DOHH2 (cell line): Measurements from ENCODE around the gene SH2D4B.

Experiments
- H3F3A ChIP-seq: fragments of 200-600 bp; sonication (generic), shearing (Covaris generic); 2 replicates; pipeline ENCODE4 v1.6.0; 2016; ENCODE audit warnings: antibody characterized with exemption, mild to moderate bottlenecking; ENCODE audit not compliant: control insufficient read depth, insufficient read depth
- H3K27ac ChIP-seq: fragments of 200-600 bp; sonication (generic); 2 replicates; pipeline ENCODE4 v1.5.1; 2014; ENCODE audit warnings: low read depth, mild to moderate bottlenecking, low read length, moderate library complexity
- H3K27me3 ChIP-seq: fragments of 200-600 bp; sonication (generic); 2 replicates; pipeline ENCODE4 v1.6.1; 2014; ENCODE audit warnings: mild to moderate bottlenecking, low read length, mixed read lengths; ENCODE audit not compliant: control insufficient read depth
- H3K36me3 ChIP-seq: fragments of 200-600 bp; sonication (generic); 2 replicates; pipeline ENCODE4 v1.6.1; 2014; ENCODE audit warnings: mild to moderate bottlenecking, low read length, moderate library complexity, mixed read lengths; ENCODE audit not compliant: control insufficient read depth
- H3K4me1 ChIP-seq: fragments of 200-600 bp; sonication (generic); 2 replicates; pipeline ENCODE4 v1.6.1; 2014; ENCODE audit warnings: mild to moderate bottlenecking, low read length, mixed read lengths; ENCODE audit not compliant: control insufficient read depth
- H3K4me2 ChIP-seq: fragments of 200-600 bp; sonication (generic); 2 replicates; pipeline ENCODE4 v1.6.0; 2014; ENCODE audit warnings: mild to moderate bottlenecking, low read length, moderate library complexity
- H3K4me3 ChIP-seq: fragments of 200-600 bp; sonication (generic); 2 replicates; pipeline ENCODE4 v1.5.1; 2014; ENCODE audit warnings: mild to moderate bottlenecking, low read length, mixed read lengths
- H3K79me2 ChIP-seq: fragments of 200-600 bp; sonication (generic); 2 replicates; pipeline ENCODE4 v1.6.1; 2014; ENCODE audit warnings: mild to moderate bottlenecking, low read length, mixed read lengths; ENCODE audit not compliant: control insufficient read depth
- H3K9me2 ChIP-seq: fragments of 200-600 bp; sonication (generic); replicated peaks from 2 replicates; pipeline ENCODE4 v1.6.1; 2014; ENCODE audit warnings: mild to moderate bottlenecking, low read length, mixed read lengths; ENCODE audit not compliant: control insufficient read depth
- H3K9me3 ChIP-seq: fragments of 200-600 bp; sonication (generic); 2 replicates; pipeline ENCODE4 v1.6.1; 2014; ENCODE audit warnings: antibody characterized with exemption, low read length, mixed read lengths; ENCODE audit not compliant: control insufficient read depth, insufficient read depth
- H4K20me1 ChIP-seq: fragments of 200-600 bp; sonication (generic); 2 replicates; pipeline ENCODE4 v1.6.0; 2014; ENCODE audit warnings: low read depth, mild to moderate bottlenecking, antibody characterized with exemption, low read length, moderate library complexity; ENCODE audit not compliant: control insufficient read depth, insufficient read depth
- CTCF ChIP-seq: fragments of 200-600 bp; sonication (generic); IDR thresholded peaks from one replicate; pipeline ENCODE4 v1.5.1; 2014; ENCODE audit warnings: antibody characterized with exemption, mild to moderate bottlenecking, low read depth, low read length; ENCODE audit not compliant: poor library complexity, severe bottlenecking
- EZH2phosphoT487 ChIP-seq: fragments of 200-600 bp; sonication (generic); IDR thresholded peaks from 2 replicates; pipeline ENCODE4 v1.6.1; 2017; ENCODE audit warnings: borderline replicate concordance, mild to moderate bottlenecking, antibody characterized with exemption, low read length, moderate library complexity, mixed read lengths

SH2D4B gene

GRCh38 chr10:80583685-80584084 is 46.0 kb downstream of the SH2D4B start:
- H3K4me1 ChIP-seq: peaks cover 20% of the 10 kb centered on the region
- no peaks in the 10 kb centered on the region for H4K20me1 ChIP-seq
- H3K27ac ChIP-seq: no peak overlapping the region
- H3K4me3 ChIP-seq: no peak overlapping the region
- no peaks in the 10 kb centered on the region for H3K9me3 ChIP-seq
- no peaks in the 10 kb centered on the region for H3K36me3 ChIP-seq
- no peaks in the 10 kb centered on the region for H3K27me3 ChIP-seq
- no peaks in the 10 kb centered on the region for H3F3A ChIP-seq
- H3K79me2 ChIP-seq: no peaks in the 10 kb centered on the region
- TF ChIP-seq EZH2phosphoT487: no peak
- TF ChIP-seq CTCF: peak; percentile 23
- no peak overlapping the region for H3K4me2 ChIP-seq
- no peaks in the 10 kb centered on the region for H3K9me2 ChIP-seq

DNA sequence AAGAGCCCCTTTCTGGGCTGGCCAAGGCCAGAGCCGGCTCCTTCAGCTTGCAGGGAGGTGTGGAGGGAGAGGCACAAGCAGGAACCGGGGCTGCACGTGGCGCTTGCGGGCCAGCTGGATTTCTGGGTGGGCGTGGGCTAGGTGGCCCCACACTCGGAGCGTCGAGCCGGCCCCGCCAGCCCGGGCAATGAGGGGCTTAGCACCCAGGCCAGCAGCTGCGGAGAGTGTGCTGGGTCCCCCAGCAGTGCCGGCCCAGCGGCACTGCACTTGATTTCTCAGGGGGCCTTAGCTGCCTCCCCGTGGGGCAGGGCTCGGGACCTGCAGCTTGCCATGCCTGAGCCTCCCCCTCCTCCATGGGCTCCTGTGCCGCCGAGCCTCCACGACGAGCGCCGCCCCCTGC is 48.1 kb downstream of the SH2D4B start:
- H3K27me3 ChIP-seq: no peaks in the 10 kb centered on the region
- no peaks in the 10 kb centered on the region for H3K9me3 ChIP-seq
- H3F3A ChIP-seq: no peaks in the 10 kb centered on the region
- TF ChIP-seq CTCF (no peak), EZH2phosphoT487 (no peak)
- no peak overlapping the region for H3K27ac ChIP-seq
- peaks cover 10% of the 10 kb centered on the region for H3K4me1 ChIP-seq
- no peaks in the 10 kb centered on the region for H3K36me3 ChIP-seq
- no peaks in the 10 kb centered on the region for H3K79me2 ChIP-seq
- H3K9me2 ChIP-seq: no peaks in the 10 kb centered on the region
- no peaks in the 10 kb centered on the region for H4K20me1 ChIP-seq
- H3K4me3 ChIP-seq: no peak overlapping the region
- H3K4me2 ChIP-seq: no peak overlapping the region

GRCh38 chr10:80588546-80588945 is 50.8 kb downstream of the SH2D4B start:
- H3K4me3 ChIP-seq: no peak overlapping the region
- no peaks in the 10 kb centered on the region for H3K27me3 ChIP-seq
- no peaks in the 10 kb centered on the region for H3F3A ChIP-seq
- no peaks in the 10 kb centered on the region for H3K9me2 ChIP-seq
- no peak overlapping the region for H3K4me2 ChIP-seq
- no peak overlapping the region for H3K27ac ChIP-seq
- no peaks in the 10 kb centered on the region for H3K79me2 ChIP-seq
- no peaks in the 10 kb centered on the region for H4K20me1 ChIP-seq
- H3K36me3 ChIP-seq: no peaks in the 10 kb centered on the region
- TF ChIP-seq EZH2phosphoT487 (no peak), CTCF (no peak)
- H3K4me1 ChIP-seq: peaks cover 10% of the 10 kb centered on the region
- no peaks in the 10 kb centered on the region for H3K9me3 ChIP-seq
